GM10847 (cell line): ENCODE data around the gene PDGFA.

Source experiments
- POLR2A ChIP-seq: IDR thresholded peaks from 2 replicates; pipeline ENCODE4 v1.6.1; 2011; ENCODE audit not compliant: insufficient read length; ENCODE audit errors: extremely low read depth

PDGFA gene

GRCh38 chr7:556837-557557, 37.4 kb upstream of the PDGFA start:
- no peak for TF ChIP-seq POLR2A

GRCh38 chr7:556291-556826, 36.7 kb upstream of the PDGFA start:
- TF ChIP-seq POLR2A, result no peak

GRCh38 chr7:555551-556160, 36.0 kb upstream of the PDGFA start:
- TF ChIP-seq POLR2A, result no peak

- no peak for TF ChIP-seq POLR2A
Observed at GRCh38 chr7:553636-554111, 34.0 kb upstream of the PDGFA start.

DNA sequence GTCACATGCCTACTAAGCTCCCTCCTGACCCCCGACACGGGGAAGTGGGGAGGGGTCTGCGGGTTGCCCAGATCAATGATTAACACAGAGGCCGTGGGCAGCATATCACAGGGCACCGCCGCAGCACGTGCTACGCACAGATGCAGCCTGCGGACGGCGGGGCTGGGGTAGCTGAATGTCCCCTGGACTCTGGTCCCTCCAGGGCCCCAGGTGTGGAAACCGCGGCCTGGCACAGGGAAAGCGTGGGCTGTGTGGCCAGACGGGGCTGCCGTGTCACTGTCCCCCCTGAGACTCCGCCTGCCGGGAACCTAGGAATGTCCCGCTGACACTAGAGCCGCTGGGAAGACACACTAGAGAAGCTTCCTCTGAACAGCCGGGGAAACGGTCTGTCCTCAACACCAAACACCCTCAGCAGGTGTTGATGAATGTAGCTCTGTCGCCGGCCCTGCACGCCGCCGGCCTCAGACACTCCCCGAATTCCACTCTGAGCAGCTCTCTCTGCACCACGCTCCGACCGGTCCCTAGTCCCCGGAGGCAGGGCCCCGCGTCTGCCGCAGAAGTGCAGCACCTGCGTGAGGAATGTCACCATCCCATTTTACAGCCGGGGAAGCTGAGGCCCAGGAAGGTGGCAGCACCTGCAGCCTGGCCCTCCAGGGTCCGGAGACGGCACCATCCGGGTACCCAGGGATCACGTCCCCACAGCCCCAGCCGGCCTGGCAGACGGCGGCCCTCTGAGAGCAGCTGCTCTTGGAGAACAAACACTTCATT, 33.4 kb upstream of the PDGFA start:
- TF ChIP-seq POLR2A, result no peak

GRCh38 chr7:550881-551614, 31.4 kb upstream of the PDGFA start:
- TF ChIP-seq POLR2A, result no peak

GRCh38 chr7:549891-550625, 30.4 kb upstream of the PDGFA start:
- TF ChIP-seq POLR2A, result no peak

- no peak for TF ChIP-seq POLR2A
Observed at GRCh38 chr7:549066-549890, 29.6 kb upstream of the PDGFA start.

DNA sequence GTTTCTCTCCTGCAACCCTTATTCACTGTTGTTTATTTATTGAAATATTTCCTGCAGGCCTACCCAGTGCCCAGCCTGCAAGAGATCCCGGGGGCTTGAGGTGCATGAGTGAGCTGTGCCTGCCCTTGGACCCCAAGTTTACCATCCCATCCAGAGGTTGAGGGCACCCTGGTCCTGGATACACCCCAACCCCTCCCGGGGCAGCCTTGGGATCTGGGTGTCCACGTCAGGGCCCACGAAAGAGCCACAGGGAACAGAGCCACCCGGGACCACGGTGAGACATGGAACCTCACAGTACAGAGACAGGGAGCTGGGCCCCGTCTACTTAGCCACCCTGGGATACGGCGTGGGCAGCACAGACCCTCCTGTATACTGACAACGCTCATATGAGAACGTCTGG, 28.8 kb upstream of the PDGFA start:
- no peak for TF ChIP-seq POLR2A

- no peak for TF ChIP-seq POLR2A
Observed at GRCh38 chr7:545470-545869, 25.8 kb upstream of the PDGFA start.

- no peak for TF ChIP-seq POLR2A
Observed at GRCh38 chr7:544338-545221, 24.9 kb upstream of the PDGFA start.

DNA sequence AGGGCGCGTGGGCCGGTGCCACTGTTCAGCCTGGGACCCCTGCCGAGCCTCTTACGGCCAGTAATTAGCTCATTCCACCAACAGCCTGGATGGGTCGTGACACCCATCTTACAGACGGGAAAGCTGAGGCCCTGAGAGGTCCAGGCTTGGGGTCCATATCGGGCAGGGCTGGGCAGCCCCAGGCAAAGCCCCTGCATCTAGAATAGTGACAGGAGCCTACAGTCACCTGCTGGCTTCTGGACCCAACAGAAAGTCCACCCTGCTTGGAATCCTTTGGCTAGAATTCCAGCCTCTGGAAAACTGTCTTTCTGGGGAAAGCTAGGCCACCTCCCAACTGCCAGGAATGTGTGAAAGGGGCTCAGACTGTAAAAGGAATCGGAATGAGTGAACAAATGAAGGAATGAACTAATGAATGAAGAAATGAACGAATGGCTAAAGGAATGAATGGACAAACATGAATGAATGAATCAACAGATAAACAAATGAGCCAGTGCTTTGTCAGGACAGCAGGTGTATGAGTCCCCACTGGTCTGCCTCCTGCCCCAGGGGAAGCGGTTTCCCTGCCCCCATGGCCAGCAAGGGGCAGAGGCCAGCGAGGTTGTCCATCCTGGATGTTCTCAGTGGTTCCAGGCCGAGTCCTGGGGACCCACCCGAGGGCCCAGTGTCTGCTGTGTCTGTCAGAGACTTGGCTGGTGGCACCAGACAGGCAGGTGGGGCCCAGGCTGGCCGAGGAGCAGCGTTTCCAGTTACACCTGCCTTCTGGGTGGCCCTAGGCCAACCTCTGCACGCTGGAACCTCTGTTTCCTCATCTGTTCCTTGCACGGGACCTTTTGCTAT, 24.1 kb upstream of the PDGFA start:
- no peak for TF ChIP-seq POLR2A
